GM19035 (cell line): Measurements from ENCODE around the gene ZMPSTE24.
"Not testable (repeated sequence)": the region's sequence is repeated elsewhere in the genome, so short reads cannot be mapped to it uniquely, and the experiment has no call there.

Experiments used
- ATAC-seq: cut with Tn5 transposase; IDR thresholded peaks from one replicate; pipeline ENCODE4 v1.9.1; 2021; ENCODE audit not compliant: unreplicated experiment

ZMPSTE24 gene

DNA sequence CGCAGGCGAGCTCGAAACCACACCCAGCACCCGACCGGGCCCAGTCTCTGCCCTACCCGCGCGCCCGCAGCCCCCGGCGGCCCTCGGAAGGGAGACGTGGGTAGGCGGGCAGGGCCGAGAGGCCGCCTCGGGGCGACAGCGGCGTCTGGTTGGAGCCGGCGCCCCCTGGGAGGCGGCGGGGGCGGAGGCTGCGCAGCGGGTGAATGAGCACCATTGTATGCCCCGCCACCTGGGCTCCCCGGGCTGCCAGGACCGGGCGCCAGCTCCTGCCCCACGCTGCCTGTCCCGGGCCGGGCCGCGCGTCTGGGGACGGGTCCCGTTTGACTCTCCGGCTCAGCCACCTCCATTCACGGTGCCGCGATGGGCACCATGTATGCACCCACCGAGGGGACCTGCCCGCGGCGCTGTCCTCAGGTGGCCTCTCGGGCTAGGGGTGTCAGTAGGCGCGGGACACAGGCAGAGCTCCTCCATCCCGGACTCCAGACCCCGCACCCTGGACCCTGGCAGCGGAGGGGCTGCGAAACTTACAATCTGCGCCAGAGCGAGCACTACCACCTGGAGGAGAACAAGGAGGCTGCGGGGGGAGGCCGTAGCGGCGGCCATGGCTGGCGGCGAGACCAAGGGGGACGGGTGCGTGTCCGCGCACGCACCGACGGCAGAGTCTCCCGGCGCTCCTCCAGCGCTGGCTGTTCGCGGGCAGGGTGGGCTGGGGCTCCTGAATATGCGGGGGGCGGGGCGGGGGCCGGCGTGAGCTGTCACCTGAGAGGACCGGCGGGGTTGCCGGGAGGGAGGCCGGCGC is 58.8 kb downstream of the ZMPSTE24 start, which contains the start of gene COL9A2:
Gene COL9A2 (minus strand): TSS at position 692 of the 799 bp plus-strand sequence. CDS start 89 bp downstream, at position 603.
- ATAC-seq = no peak

DNA sequence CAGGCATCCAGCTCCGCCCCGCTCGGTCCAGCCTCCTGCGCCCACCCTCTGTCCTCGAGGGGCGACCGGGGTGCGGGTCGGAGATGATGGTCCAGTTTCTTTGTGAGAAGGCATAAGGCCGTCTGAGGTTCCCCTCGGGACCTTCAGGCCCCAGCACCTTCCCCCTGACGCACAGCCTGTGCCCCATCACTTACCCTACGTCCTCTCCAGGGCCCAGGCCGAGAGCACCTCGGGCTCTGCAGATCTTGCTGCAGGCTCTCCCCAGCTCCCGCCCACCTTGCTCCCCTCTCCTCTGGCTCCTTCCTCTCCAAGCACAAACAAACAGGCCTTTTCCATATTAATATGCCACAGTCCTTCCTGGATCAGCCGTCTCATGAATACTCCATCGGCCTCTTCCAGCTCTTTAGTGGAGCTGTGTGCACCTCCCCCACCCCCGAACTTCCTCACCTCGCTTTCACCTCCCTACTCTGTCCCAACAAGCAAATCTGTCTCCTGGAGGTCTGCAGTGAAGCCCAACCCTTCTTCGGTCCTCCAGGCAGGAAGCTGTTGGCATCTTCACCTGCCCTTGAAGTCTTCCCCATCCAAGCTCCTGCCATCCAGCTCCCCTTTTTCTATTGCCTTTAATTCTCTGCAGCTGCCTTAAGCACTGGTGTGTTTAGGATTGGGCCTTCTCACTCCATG is 59.5 kb downstream of the ZMPSTE24 start:
- no peak for ATAC-seq

DNA sequence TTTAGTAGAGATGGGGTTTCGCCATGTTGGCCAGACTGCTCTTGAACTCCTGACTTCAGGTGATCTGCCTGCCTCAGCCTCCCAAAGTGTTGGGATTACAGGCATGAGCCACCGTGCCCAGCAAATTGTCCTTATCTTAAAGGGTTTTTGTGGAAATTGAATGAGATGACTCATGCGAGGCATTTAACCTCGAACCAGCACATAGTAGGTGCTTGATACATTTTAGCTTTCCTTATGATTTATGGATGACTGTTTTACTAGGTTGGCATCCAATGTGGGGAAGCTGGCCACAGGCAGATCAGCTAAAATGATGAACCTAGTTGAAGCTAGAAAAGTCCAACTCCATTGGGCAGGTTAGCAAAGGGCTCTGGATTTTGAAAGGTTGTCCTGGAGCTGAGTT is 60.4 kb downstream of the ZMPSTE24 start:
- ATAC-seq = no peak

DNA sequence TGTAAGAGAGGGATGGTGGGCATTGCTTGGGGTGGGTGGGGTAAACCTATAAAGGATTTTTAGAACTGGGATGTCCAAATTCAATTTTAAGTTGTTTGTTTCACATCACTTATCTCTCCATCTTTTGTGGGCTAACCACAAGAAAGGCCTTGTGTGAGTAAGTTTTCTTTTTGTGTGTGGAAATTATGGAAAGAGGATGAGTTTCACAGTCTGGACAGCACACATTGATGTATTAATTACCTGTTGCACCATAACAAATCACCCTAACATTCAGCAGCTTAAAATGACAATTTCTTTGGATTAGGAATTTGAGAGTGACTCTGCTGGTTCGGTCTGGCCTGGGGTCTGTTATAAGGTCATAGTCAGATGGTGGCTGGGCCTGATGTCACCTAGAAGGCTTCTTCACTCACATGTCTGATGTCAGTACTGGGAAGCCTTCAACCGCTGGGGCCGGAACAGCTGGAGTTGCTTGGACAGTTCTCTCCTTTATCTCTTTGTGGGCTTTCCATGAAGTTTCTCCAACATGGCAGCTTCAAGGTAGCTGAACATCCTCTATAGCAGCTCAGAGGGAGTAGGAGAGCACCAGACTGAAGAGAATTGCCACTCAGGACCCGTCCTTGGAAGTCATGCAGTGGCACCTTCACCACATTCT is 61.1 kb downstream of the ZMPSTE24 start:
- no peak for ATAC-seq

DNA sequence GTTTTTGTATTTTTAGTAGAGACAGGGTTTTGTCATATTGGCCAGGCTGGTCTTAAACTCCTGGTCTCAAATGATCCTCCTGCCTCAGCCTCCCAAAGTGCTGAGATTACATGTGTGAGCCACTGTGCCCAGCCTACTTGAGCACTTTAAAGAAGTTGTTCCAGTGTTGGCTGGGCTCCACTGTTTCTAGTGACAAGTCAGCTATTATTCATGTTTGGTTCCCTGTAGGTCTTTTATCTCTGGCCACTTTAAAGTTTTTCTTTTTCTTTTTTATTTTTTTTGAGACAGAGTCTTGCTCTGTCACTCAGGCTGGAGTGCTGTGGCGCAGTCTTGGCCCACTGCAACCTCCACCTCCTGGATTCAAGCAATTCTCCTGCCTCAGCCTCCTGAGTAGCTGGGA is 73.4 kb downstream of the ZMPSTE24 start:
- ATAC-seq = not testable (repeated sequence)

DNA sequence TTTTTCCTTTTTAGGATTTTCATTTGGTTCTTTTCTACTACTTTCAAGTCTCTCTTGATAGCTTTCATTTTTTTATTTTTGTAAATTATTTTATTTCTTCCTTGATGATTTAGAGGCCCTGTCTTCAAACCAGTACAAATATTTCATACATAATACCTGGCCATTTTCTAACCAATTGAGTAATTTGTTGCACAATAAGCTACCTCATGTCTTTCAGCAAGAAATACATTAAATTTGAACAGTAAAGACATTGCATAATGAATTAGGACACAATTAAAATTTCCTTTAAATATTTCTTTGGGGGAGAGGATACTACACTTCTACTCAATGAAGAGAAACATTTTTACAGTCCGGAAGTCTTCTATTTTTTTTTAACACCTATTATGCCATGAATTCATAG is 74.7 kb downstream of the ZMPSTE24 start:
- ATAC-seq = no peak

DNA sequence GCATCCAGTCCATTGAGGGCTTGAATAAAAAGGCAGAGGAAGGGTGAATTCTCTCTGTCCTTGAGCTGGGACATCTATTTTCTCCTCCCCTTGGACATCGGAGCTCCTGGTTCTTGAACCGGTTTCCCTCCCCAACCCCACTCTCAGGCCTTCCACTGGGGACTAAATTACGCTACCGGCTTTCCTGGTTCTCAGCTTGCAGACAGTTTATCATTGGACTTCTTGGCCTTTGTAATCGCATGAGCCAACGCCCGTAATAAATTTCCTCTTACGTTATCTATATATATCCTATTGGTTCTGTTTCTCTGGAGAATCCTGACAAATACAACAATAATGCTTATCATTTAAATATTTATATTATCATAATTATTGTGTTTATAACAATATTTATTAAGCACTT is 79.4 kb downstream of the ZMPSTE24 start:
- no peak for ATAC-seq

DNA sequence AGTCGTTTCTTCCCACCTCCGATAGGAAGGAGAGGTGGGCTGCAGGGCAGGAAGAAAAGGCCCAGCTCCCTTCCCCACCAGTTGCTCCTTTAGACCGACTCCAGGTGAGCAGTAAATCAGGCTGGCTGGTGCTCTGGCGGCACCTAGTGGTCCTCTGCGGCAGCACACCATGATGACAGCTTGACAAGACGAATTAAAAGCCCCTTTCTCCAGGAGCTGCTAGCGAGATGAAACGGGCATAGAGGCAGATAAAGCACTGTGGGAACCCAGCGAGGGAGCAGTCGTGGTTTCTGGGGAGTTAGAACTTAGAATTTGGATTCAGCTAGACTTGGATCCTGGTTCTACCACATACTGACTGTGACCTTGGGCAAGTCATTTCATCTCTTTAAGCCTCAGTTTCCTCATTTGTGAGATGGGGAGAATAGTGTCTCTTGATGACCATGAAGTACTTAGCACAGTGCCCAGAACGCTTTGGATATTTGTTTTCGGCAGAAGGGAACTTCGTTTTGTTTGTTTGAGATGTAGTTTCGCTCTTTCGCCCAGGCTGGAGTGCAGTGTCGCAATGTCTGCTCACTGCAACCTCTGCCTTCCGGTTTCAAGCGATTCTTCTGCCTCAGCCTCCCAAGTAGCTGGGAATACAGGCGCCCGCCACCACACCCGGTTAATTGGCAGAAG is 80.8 kb downstream of the ZMPSTE24 start:
- no peak for ATAC-seq

DNA sequence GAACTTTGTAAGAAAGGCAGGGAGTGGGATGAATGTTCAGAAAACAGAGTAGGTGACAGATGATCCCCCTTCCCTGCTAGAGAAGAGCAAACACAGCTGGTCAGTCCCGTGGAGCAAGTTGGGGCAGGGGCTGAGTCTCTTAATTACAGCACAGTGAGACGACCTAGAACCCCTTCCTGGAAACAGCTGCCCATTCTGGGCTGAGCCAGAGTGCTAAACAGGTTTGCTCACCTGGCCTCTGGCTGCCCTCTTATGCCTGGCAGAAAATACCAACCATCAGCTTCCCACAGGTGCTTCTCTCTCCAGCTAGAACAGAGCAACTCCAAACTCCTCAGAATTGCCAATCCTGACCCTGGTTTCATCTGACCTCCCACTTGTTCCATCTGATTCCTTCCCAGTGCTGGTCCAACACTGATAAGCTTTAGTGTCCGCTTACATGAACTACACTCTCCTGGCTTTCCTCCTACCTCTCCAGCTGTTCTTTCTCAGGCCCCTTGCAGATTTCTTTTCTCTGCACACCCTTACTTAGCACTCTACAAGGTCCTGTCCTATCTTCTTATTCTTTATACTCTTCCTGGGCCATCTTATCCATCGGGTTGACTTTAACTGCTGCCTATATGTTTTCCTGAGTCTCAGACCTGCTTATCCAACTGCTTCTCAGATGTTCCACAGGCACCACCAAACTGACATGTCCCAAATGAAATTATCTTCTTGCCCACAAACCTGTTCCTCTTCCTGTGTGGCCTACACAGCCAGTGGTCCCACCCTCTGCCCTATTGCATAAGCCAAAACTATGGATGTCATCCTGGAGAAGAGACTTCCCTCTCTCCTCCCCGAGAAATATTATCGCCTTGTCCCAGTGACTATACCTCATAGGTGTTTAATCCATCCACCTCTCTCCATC is 81.6 kb downstream of the ZMPSTE24 start:
- ATAC-seq = no peak

DNA sequence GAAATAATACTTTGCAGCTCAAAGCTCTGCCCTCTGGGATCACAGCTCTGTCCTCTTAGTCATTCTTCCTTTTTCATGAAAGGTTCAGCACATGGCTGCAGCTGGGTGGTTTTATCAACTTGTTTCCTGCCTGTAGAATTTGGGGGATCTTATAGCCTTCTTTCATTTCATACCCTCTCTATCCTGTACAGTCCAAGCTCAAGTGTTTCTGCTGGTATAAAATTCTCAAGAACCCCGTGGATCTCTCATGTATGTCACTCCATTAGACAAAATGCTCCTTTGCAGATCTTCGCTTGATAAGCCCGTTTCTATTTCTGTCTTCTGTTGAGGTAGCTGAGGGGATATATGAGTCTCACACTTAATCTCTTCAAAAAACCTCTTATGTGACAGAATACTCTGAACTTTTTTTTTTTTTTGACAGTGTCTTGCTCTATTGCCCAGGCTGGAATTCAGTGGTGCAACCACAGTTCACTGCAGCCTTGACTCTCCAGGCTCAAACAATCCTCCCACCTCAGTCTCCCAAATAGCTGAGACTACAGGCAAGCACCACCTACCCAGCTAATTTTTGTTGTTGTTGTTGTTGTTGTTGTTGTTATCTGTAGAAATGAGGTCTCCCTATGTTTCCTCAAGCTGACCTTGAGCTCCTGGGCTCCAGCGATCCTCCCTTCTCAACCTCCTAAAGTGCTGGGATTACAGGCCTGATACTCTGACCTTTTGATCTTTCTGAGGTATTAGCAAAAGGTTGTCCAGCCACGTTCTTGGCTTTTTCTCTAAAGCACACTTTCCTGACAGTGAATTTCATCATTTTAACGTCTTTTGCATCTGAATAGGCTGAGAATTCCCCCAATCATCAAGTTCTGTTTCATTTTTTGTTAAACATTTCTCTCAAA is 83.7 kb downstream of the ZMPSTE24 start:
- no peak for ATAC-seq

DNA sequence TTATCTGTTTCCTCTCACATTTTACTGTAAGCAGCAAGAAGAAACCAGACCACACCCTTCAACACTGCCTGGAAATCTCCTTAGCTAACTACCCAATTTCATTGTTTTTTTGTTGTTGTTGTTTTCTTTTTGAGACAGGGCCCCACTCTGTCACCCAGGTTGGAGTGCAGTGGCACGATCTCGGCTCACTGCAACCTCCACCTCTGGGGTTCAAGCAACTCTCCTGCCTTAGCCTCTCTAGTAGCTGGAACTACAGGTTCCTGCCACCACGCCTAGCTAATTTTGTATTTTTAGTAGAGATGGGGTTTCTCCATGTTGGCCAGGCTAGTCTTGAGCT is 84.3 kb downstream of the ZMPSTE24 start:
- ATAC-seq = not testable (repeated sequence)
